IPS-20b (cell line): ENCODE results near the gene CFTR.

Source experiments
- H3K27ac ChIP-seq: one replicate; pipeline ENCODE4 v1.5.1; 2013; ENCODE audit warnings: low read length
- H3K27me3 ChIP-seq: 2 replicates; pipeline ENCODE4 v1.6.1; 2013; ENCODE audit warnings: mild to moderate bottlenecking, low read length, inconsistent platforms; ENCODE audit not compliant: insufficient read depth
- H3K36me3 ChIP-seq: 2 replicates; pipeline ENCODE4 v1.6.1; 2013; ENCODE audit warnings: low read depth, mild to moderate bottlenecking, inconsistent platforms, low read length, moderate library complexity; ENCODE audit not compliant: insufficient read depth
- H3K4me1 ChIP-seq: 2 replicates; pipeline ENCODE4 v1.6.1; 2013; ENCODE audit warnings: mild to moderate bottlenecking, control low read depth, inconsistent platforms, low read length, moderate library complexity; ENCODE audit not compliant: insufficient read depth
- H3K4me3 ChIP-seq: 2 replicates; pipeline ENCODE4 v1.5.1; 2013; ENCODE audit warnings: mild to moderate bottlenecking, low read length, inconsistent platforms
- H3K9ac ChIP-seq: 2 replicates; pipeline ENCODE4 v1.6.1; 2013; ENCODE audit warnings: low read depth, mild to moderate bottlenecking, inconsistent platforms, low read length, moderate library complexity
- H3K9me3 ChIP-seq: 2 replicates; pipeline ENCODE4 v1.6.1; 2013; ENCODE audit warnings: mild to moderate bottlenecking, low read depth, low read length, inconsistent platforms; ENCODE audit not compliant: insufficient read depth

The CFTR gene

GRCh38 chr7:117630501-117630900 lies 150.7 kb downstream of the CFTR start:
- Histone ChIP-seq H3K4me1 (peaks cover 14% of the 10 kb centered on the region; the same call in 1 of the 2 replicates), H3K4me3 (no peak overlapping the region), H3K36me3 (no peaks in the 10 kb centered on the region), H3K27me3 (no peaks in the 10 kb centered on the region), H3K9me3 (peaks cover 3% of the 10 kb centered on the region; the same call in 1 of the 2 replicates), H3K9ac (peak overlapping the region; percentile 16; the same call in 1 of the 2 replicates), H3K27ac (peak overlapping the region; percentile 49)

GRCh38 chr7:117630907-117631564 lies 151.2 kb downstream of the CFTR start:
- peak overlapping the region; percentile 27 for H3K27ac ChIP-seq
- H3K4me1 ChIP-seq, result peaks cover 14% of the 10 kb centered on the region; the same call in 1 of the 2 replicates
- no peak overlapping the region; the same call in 1 of the 2 replicates for H3K4me3 ChIP-seq
- peak overlapping the region; percentile 16; the same call in 1 of the 2 replicates for H3K9ac ChIP-seq
- no peaks in the 10 kb centered on the region for H3K36me3 ChIP-seq
- peaks cover 3% of the 10 kb centered on the region; the same call in 1 of the 2 replicates for H3K9me3 ChIP-seq
- H3K27me3 ChIP-seq, result no peaks in the 10 kb centered on the region

- peaks cover 3% of the 10 kb centered on the region; the same call in 1 of the 2 replicates for H3K9me3 ChIP-seq
- peak overlapping the region; percentile 14; the same call in 1 of the 2 replicates for H3K9ac ChIP-seq
- H3K4me3 ChIP-seq, result peak overlapping the region; percentile 6; the same call in 1 of the 2 replicates
- peaks cover 14% of the 10 kb centered on the region; the same call in 1 of the 2 replicates for H3K4me1 ChIP-seq
- peak overlapping the region; percentile 27 for H3K27ac ChIP-seq
- H3K27me3 ChIP-seq, result no peaks in the 10 kb centered on the region
- H3K36me3 ChIP-seq, result no peaks in the 10 kb centered on the region
Measured at GRCh38 chr7:117631652-117632051, 151.8 kb downstream of the CFTR start.

GRCh38 chr7:117637937-117638336 lies 158.1 kb downstream of the CFTR start:
- Histone ChIP-seq H3K36me3 (no peaks in the 10 kb centered on the region), H3K4me1 (no peaks in the 10 kb centered on the region), H3K9me3 (peaks cover 3% of the 10 kb centered on the region; the same call in 1 of the 2 replicates), H3K27ac (no peak overlapping the region), H3K27me3 (no peaks in the 10 kb centered on the region), H3K9ac (no peak overlapping the region), H3K4me3 (no peak overlapping the region)

GRCh38 chr7:117639966-117640365 lies 160.1 kb downstream of the CFTR start:
- Histone ChIP-seq H3K36me3 (no peaks in the 10 kb centered on the region), H3K27ac (no peak overlapping the region), H3K9ac (no peak overlapping the region), H3K9me3 (no peaks in the 10 kb centered on the region), H3K4me1 (no peaks in the 10 kb centered on the region), H3K27me3 (no peaks in the 10 kb centered on the region), H3K4me3 (no peak overlapping the region)

- Histone ChIP-seq H3K36me3 (no peaks in the 10 kb centered on the region), H3K27ac (no peak overlapping the region), H3K9ac (no peak overlapping the region), H3K9me3 (no peaks in the 10 kb centered on the region), H3K27me3 (no peaks in the 10 kb centered on the region), H3K4me3 (no peak overlapping the region), H3K4me1 (peaks cover 1% of the 10 kb centered on the region; the same call in 1 of the 2 replicates)
Measured at GRCh38 chr7:117640465-117640864, 160.6 kb downstream of the CFTR start.

GRCh38 chr7:117645481-117646165 lies 165.8 kb downstream of the CFTR start:
- H3K36me3 ChIP-seq, result no peaks in the 10 kb centered on the region
- peaks cover 3% of the 10 kb centered on the region; the same call in 1 of the 2 replicates for H3K4me1 ChIP-seq
- H3K9me3 ChIP-seq, result no peaks in the 10 kb centered on the region
- H3K27ac ChIP-seq, result no peak overlapping the region
- no peaks in the 10 kb centered on the region for H3K27me3 ChIP-seq
- no peak overlapping the region for H3K9ac ChIP-seq
- no peak overlapping the region for H3K4me3 ChIP-seq

GRCh38 chr7:117648203-117648866 lies 168.5 kb downstream of the CFTR start:
- Histone ChIP-seq H3K27me3 (no peaks in the 10 kb centered on the region), H3K4me1 (peaks cover 13% of the 10 kb centered on the region; the same call in 1 of the 2 replicates), H3K27ac (no peak overlapping the region), H3K9me3 (no peaks in the 10 kb centered on the region), H3K9ac (no peak overlapping the region), H3K36me3 (no peaks in the 10 kb centered on the region), H3K4me3 (no peak overlapping the region)

- Histone ChIP-seq H3K4me3 (peak overlapping the region; percentile 34), H3K4me1 (peaks cover 17% of the 10 kb centered on the region), H3K36me3 (no peaks in the 10 kb centered on the region), H3K27ac (peak overlapping the region; percentile 21), H3K27me3 (no peaks in the 10 kb centered on the region), H3K9ac (peak overlapping the region; percentile 35; the same call in 1 of the 2 replicates), H3K9me3 (no peaks in the 10 kb centered on the region)
Measured at GRCh38 chr7:117652943-117653680, 173.3 kb downstream of the CFTR start.

GRCh38 chr7:117654780-117655179 lies 175.0 kb downstream of the CFTR start:
- Histone ChIP-seq H3K27ac (no peak overlapping the region), H3K9me3 (no peaks in the 10 kb centered on the region), H3K4me1 (peaks cover 17% of the 10 kb centered on the region), H3K36me3 (no peaks in the 10 kb centered on the region), H3K27me3 (no peaks in the 10 kb centered on the region), H3K9ac (no peak overlapping the region), H3K4me3 (no peak overlapping the region)

- Histone ChIP-seq H3K4me1 (peaks cover 17% of the 10 kb centered on the region), H3K36me3 (no peaks in the 10 kb centered on the region), H3K9me3 (no peaks in the 10 kb centered on the region), H3K27ac (no peak overlapping the region), H3K27me3 (no peaks in the 10 kb centered on the region), H3K4me3 (no peak overlapping the region), H3K9ac (no peak overlapping the region)
Measured at GRCh38 chr7:117656806-117657205, 177.0 kb downstream of the CFTR start.
